Measurements from ENCODE around the gene EPHA10. TPM values are rescaled to one million over a fixed set of nuclear protein-coding genes. Genes with fewer than 3 reads are reported as not detected.

Gene EPHA10
- total and polyA plus RNA-seq, 5 donors from 2014 or later: not detected

- H3K27ac Mint-ChIP-seq: peak overlapping the region in 2 of 3 donors; percentile 34 to 71
- ATAC-seq (ENCODE audit: low read depth in 2 of 2) (no peak), DNase-seq (no peak)
- peaks cover 17% of the 10 kb centered on the region for H3K4me1 ChIP-seq (ENCODE audit: control insufficient read depth, insufficient read depth, low read length, poor library complexity, severe bottlenecking)
- H3K4me1 Mint-ChIP-seq: peaks cover 0 to 19% (median 5%) of the 10 kb centered on the region in 4 donors
- peaks cover 2% of the 10 kb centered on the region for H3K27me3 Mint-ChIP-seq
- no peaks in the 10 kb centered on the region for H3K27me3 ChIP-seq (ENCODE audit: control insufficient read depth, insufficient read depth, low read length)
- H3K27ac ChIP-seq (ENCODE audit: insufficient read depth, low read length, poor library complexity, severe bottlenecking): no peak overlapping the region
- no peaks in the 10 kb centered on the region for H3K9me3 ChIP-seq (ENCODE audit: control insufficient read depth in 2 of 2, low read length in 2 of 2)
- no peak overlapping the region for H3K4me3 ChIP-seq (ENCODE audit: low read depth, low read length)
- H3K36me3 Mint-ChIP-seq: no peaks in the 10 kb centered on the region
- H3K4me3 Mint-ChIP-seq: peak overlapping the region in 1 of 4 donors; percentile 17
- H3K9me3 Mint-ChIP-seq: peaks cover 0 to 2% (median 0%) of the 10 kb centered on the region in 7 donors
- H3K36me3 ChIP-seq (ENCODE audit: control insufficient read depth, insufficient read depth, low read length): no peaks in the 10 kb centered on the region
Observed at GRCh38 chr1:37676281-37677142, 88.4 kb downstream of the EPHA10 start.

GRCh38 chr1:37673920-37674319, 91.0 kb downstream of the EPHA10 start:
- Histone ChIP-seq H3K27me3 (ENCODE audit: control insufficient read depth, insufficient read depth, low read length) (peaks cover under 1% of the 10 kb centered on the region), H3K4me1 (ENCODE audit: control insufficient read depth, insufficient read depth, low read length, poor library complexity, severe bottlenecking) (peaks cover 17% of the 10 kb centered on the region), H3K36me3 (ENCODE audit: control insufficient read depth, insufficient read depth, low read length) (no peaks in the 10 kb centered on the region), H3K27ac (ENCODE audit: insufficient read depth, low read length, poor library complexity, severe bottlenecking) (no peak overlapping the region), H3K9me3 (ENCODE audit: control insufficient read depth in 2 of 2, low read length in 2 of 2) (no peaks in the 10 kb centered on the region), H3K4me3 (ENCODE audit: low read depth, low read length) (peak overlapping the region; percentile 37)
- Mint-ChIP-seq H3K9me3 (no peaks in the 10 kb centered on the region), H3K27ac (peak overlapping the region in 1 of 3 donors; percentile 44), H3K4me1 (peaks cover 0 to 19% (median 3%) of the 10 kb centered on the region in 4 donors), H3K4me3 (peak overlapping the region in 3 of 4 donors; percentile 54 to 61 (median 56)), H3K27me3 (peaks cover 8% of the 10 kb centered on the region), H3K36me3 (no peaks in the 10 kb centered on the region)
- DNase-seq (peak; percentile 26 to 89 (median 53)), ATAC-seq (ENCODE audit: low read depth in 2 of 2) (peak; percentile 61 to 83)

GRCh38 chr1:37672136-37672870, 92.6 kb downstream of the EPHA10 start:
- no peaks in the 10 kb centered on the region for H3K36me3 ChIP-seq (ENCODE audit: control insufficient read depth, insufficient read depth, low read length)
- Mint-ChIP-seq H3K36me3 (no peaks in the 10 kb centered on the region), H3K27me3 (peaks cover 8% of the 10 kb centered on the region), H3K4me1 (peaks cover 0 to 19% (median 3%) of the 10 kb centered on the region in 4 donors), H3K27ac (no peak overlapping the region), H3K4me3 (no peak overlapping the region), H3K9me3 (no peaks in the 10 kb centered on the region)
- no peak overlapping the region for H3K27ac ChIP-seq (ENCODE audit: insufficient read depth, low read length, poor library complexity, severe bottlenecking)
- DNase-seq (no peak), ATAC-seq (ENCODE audit: low read depth in 2 of 2) (no peak)
- peaks cover 4% of the 10 kb centered on the region for H3K27me3 ChIP-seq (ENCODE audit: control insufficient read depth, insufficient read depth, low read length)
- H3K4me3 ChIP-seq (ENCODE audit: low read depth, low read length): no peak overlapping the region
- H3K9me3 ChIP-seq (ENCODE audit: control insufficient read depth in 2 of 2, low read length in 2 of 2): no peaks in the 10 kb centered on the region
- peaks cover 17% of the 10 kb centered on the region for H3K4me1 ChIP-seq (ENCODE audit: control insufficient read depth, insufficient read depth, low read length, poor library complexity, severe bottlenecking)

- Mint-ChIP-seq H3K36me3 (no peaks in the 10 kb centered on the region), H3K27ac (no peak overlapping the region), H3K9me3 (no peaks in the 10 kb centered on the region), H3K4me3 (no peak overlapping the region), H3K27me3 (peaks cover 8% of the 10 kb centered on the region), H3K4me1 (peaks cover 0 to 19% (median 3%) of the 10 kb centered on the region in 4 donors)
- Histone ChIP-seq H3K4me3 (ENCODE audit: low read depth, low read length) (no peak overlapping the region), H3K27me3 (ENCODE audit: control insufficient read depth, insufficient read depth, low read length) (peaks cover 4% of the 10 kb centered on the region), H3K27ac (ENCODE audit: insufficient read depth, low read length, poor library complexity, severe bottlenecking) (no peak overlapping the region), H3K36me3 (ENCODE audit: control insufficient read depth, insufficient read depth, low read length) (no peaks in the 10 kb centered on the region), H3K9me3 (ENCODE audit: control insufficient read depth in 2 of 2, low read length in 2 of 2) (no peaks in the 10 kb centered on the region), H3K4me1 (ENCODE audit: control insufficient read depth, insufficient read depth, low read length, poor library complexity, severe bottlenecking) (peaks cover 17% of the 10 kb centered on the region)
- DNase-seq (no peak), ATAC-seq (ENCODE audit: low read depth in 2 of 2) (no peak)
Observed at GRCh38 chr1:37671261-37671660, 93.7 kb downstream of the EPHA10 start.

GRCh38 chr1:37670133-37670532, 94.8 kb downstream of the EPHA10 start:
- H3K27me3 Mint-ChIP-seq: peaks cover 13% of the 10 kb centered on the region

GRCh38 chr1:37667023-37667671, 97.8 kb downstream of the EPHA10 start:
- Mint-ChIP-seq H3K36me3 (no peaks in the 10 kb centered on the region), H3K27me3 (peaks cover 13% of the 10 kb centered on the region), H3K27ac (peak overlapping the region in 1 of 3 donors; percentile 32), H3K4me3 (no peak overlapping the region), H3K9me3 (no peaks in the 10 kb centered on the region), H3K4me1 (no peaks in the 10 kb centered on the region)
- Histone ChIP-seq H3K4me1 (ENCODE audit: control insufficient read depth, insufficient read depth, low read length, poor library complexity, severe bottlenecking) (no peaks in the 10 kb centered on the region), H3K27me3 (ENCODE audit: control insufficient read depth, insufficient read depth, low read length) (peaks cover 4% of the 10 kb centered on the region), H3K4me3 (ENCODE audit: low read depth, low read length) (no peak overlapping the region), H3K36me3 (ENCODE audit: control insufficient read depth, insufficient read depth, low read length) (no peaks in the 10 kb centered on the region), H3K9me3 (ENCODE audit: control insufficient read depth in 2 of 2, low read length in 2 of 2) (no peaks in the 10 kb centered on the region), H3K27ac (ENCODE audit: insufficient read depth, low read length, poor library complexity, severe bottlenecking) (no peak overlapping the region)
- ATAC-seq (ENCODE audit: low read depth in 2 of 2) (no peak), DNase-seq (no peak)

More at GRCh38 chr1:37670133-37670532, 94.8 kb downstream of the EPHA10 start:
- Mint-ChIP-seq H3K4me3 (no peak overlapping the region), H3K27ac (no peak overlapping the region), H3K36me3 (no peaks in the 10 kb centered on the region), H3K4me1 (peaks cover 0 to 13% (median 3%) of the 10 kb centered on the region in 4 donors), H3K9me3 (no peaks in the 10 kb centered on the region)
- ATAC-seq (ENCODE audit: low read depth in 2 of 2): no peak
- peaks cover 4% of the 10 kb centered on the region for H3K27me3 ChIP-seq (ENCODE audit: control insufficient read depth, insufficient read depth, low read length)
- no peak overlapping the region for H3K4me3 ChIP-seq (ENCODE audit: low read depth, low read length)
- no peaks in the 10 kb centered on the region for H3K36me3 ChIP-seq (ENCODE audit: control insufficient read depth, insufficient read depth, low read length)
- no peak overlapping the region for H3K27ac ChIP-seq (ENCODE audit: insufficient read depth, low read length, poor library complexity, severe bottlenecking)
- H3K9me3 ChIP-seq (ENCODE audit: control insufficient read depth in 2 of 2, low read length in 2 of 2): no peaks in the 10 kb centered on the region
- H3K4me1 ChIP-seq (ENCODE audit: control insufficient read depth, insufficient read depth, low read length, poor library complexity, severe bottlenecking): peaks cover 17% of the 10 kb centered on the region
- no peak for DNase-seq

- Histone ChIP-seq H3K4me3 (ENCODE audit: low read depth, low read length) (no peak overlapping the region), H3K4me1 (ENCODE audit: control insufficient read depth, insufficient read depth, low read length, poor library complexity, severe bottlenecking) (no peaks in the 10 kb centered on the region), H3K9me3 (ENCODE audit: control insufficient read depth in 2 of 2, low read length in 2 of 2) (no peaks in the 10 kb centered on the region), H3K27ac (ENCODE audit: insufficient read depth, low read length, poor library complexity, severe bottlenecking) (no peak overlapping the region), H3K36me3 (ENCODE audit: control insufficient read depth, insufficient read depth, low read length) (no peaks in the 10 kb centered on the region), H3K27me3 (ENCODE audit: control insufficient read depth, insufficient read depth, low read length) (peaks cover 4% of the 10 kb centered on the region)
- no peak overlapping the region for H3K4me3 Mint-ChIP-seq
- H3K27ac Mint-ChIP-seq: no peak overlapping the region
- no peaks in the 10 kb centered on the region for H3K36me3 Mint-ChIP-seq
- peaks cover 9% of the 10 kb centered on the region for H3K27me3 Mint-ChIP-seq
- ATAC-seq (ENCODE audit: low read depth in 2 of 2) (no peak), DNase-seq (no peak)
- no peaks in the 10 kb centered on the region for H3K4me1 Mint-ChIP-seq
- H3K9me3 Mint-ChIP-seq: no peaks in the 10 kb centered on the region
Observed at GRCh38 chr1:37666241-37666867, 98.6 kb downstream of the EPHA10 start.
